T-helper 22 cell (primary cell): ENCODE data around the gene RPTOR.

Source experiments
- DNase-seq: peaks from one replicate; pipeline ENCODE4 v3.0.0-alpha.2; 2020; ENCODE audit warnings: low read depth

RPTOR gene

DNA sequence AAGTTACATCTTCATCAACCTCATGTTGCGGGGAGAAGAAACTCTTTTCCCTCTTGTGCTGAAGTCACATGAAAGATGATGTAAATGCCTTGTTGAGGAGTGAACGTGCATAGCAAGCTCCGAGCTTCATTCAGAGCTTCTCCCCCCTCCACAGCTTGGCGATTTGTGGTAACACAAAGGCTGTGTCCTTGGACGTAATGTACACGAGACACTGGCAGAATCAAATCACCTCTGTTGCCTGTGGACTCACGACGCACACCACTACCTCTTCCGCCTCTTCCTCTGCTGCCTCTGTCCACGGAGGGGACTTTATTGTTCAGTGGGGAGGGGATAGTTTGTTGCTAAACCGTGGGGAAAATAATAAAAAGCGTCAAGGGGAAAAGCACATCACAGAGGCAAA is 392.1 kb downstream of the RPTOR start:
- DNase-seq: no peak

DNA sequence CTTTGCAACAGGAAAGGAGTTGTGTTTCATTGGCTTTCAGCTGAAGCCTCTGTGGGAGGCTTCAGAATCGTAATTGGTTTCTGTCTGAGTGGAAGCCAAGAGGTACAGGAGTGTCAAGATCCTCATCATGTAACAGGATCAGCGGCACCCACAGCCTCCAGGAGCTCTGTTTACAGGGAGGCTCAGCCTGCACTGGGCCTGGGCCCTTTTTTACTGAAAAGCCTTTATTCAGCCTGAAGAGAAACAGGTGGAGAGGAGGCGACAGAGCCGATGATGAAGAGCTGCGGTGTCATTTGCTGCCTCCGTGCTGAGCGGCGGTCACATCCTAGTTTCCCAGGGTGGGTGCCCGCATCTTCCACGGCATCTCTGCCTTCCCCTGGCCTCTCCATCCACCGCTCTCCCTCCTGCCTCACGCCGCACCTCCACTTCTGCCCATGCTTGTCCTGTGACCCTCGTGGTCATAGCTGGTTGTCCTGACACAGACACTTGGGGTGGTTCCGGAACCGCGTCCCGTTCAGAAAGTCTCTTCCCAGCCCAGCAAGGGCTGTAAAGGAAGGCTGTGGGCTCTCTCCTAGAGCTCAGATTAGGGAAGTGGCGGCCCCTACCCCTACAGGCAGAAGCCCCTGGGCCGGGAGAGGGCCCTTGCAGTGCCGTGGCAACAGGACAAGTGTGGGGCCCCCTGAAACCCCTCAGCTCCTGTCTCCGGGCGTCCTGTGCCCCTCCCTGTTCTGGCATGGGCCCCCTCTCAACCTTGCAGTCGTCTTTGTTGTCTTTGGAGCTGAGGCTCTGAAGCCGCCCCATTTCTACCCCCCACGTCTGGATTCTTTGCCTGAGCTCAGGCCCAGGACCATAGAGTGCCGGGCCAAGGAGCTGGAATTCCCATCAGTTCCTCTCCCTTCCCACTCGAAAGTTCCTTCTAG is 393.1 kb downstream of the RPTOR start:
- DNase-seq: no peak

DNA sequence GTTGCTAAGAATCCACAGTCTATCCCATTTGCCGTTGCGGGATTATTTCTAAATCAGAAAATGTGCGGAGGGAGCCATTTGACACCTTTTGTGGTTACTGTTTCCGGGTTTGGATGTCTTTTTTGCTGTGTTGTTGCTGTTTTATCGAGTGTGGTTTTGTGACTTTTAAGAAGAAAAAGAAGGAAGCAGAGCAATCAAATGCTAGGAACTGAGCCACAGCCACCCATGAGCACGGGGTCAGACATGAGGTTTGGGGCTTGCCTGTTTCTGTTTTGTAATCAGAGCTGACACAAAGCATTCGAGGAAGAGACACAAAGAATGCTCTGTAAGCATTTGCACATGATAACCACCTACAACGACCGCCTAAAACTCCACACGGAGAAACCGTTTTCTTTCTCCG is 393.9 kb downstream of the RPTOR start:
- no peak for DNase-seq

DNA sequence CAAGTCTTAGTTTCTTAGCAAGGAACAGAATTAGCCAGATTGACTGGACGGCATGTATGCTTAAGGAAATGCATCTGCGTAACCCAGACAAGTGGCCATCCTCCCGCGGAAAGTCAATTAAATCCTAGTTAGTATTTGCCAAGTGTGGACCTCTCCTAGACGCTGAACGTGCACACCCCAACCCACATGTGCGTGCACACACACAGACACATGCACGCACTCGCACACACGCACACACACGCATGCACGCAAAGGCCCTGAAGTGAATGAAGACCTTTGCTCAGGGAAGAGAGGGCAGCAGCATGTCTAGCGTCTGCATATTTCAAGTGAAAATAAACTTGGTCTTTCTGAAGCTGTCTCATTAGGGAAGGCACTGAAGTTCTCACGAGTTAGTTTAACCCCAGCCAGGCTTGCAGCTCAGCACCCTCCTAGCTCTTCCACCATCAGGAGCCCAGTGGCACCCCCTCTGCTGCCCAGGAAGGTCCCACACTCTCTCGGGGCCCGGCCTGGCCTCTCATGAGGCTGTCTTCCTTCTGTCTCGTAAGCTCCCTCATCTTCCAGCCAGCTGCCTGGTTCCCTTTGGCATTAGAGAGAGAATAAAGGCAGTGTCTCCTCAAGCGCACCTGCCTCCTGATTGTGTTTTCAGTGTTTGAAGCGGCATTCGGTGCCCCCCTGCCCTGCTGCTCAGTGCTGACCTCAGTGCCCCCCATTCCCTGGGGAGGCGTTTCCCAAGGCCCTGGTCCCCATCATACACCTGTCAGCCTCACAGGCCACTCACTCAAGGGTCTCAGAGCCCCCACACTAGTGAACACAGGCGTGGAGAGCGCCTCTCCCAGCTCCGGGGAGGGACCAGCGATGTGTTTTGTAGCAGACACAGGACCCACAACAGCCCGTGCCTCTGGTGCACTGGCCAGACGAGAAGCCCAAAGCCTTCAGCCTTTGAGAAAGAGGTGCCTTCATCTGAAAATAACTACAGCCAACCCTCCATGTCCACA is 394.8 kb downstream of the RPTOR start:
- no peak for DNase-seq

- no peak for DNase-seq
Measured at GRCh38 chr17:80940171-80941123, 395.8 kb downstream of the RPTOR start.

GRCh38 chr17:80941171-80941570 is 396.5 kb downstream of the RPTOR start:
- DNase-seq: no peak

DNA sequence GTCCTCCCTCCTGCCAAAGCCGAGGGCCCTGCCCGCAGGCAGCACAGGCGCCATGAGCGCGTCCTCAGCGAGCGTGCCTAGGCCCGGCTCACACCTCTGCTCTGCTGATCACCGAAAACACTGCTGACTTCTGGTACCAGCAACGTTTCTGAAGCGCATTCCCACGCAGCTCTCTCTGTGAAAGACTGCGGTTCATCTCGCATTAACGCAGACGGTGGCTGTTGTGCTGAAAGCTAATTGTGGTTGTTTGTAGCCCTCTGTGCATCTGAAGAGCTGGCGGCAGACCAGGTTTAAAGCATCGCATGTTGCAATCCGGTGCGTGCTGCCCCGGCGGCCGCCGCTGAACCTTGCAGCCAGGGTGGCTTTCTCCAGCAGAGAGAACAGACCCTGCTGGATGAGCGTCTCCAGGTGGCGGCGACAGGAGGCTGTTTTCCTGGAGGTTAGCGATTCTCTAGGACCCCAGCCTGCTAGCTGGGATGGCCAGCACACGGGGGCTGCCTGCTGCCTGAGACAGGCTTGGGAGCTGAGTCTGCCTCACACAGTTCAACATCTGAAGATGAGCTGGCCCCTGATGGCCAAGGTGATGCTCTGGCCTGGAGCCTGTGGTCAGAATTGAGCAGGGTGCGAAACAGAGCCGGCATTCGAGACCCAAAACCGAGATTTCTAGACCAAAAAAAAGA is 397.2 kb downstream of the RPTOR start:
- DNase-seq: no peak

DNA sequence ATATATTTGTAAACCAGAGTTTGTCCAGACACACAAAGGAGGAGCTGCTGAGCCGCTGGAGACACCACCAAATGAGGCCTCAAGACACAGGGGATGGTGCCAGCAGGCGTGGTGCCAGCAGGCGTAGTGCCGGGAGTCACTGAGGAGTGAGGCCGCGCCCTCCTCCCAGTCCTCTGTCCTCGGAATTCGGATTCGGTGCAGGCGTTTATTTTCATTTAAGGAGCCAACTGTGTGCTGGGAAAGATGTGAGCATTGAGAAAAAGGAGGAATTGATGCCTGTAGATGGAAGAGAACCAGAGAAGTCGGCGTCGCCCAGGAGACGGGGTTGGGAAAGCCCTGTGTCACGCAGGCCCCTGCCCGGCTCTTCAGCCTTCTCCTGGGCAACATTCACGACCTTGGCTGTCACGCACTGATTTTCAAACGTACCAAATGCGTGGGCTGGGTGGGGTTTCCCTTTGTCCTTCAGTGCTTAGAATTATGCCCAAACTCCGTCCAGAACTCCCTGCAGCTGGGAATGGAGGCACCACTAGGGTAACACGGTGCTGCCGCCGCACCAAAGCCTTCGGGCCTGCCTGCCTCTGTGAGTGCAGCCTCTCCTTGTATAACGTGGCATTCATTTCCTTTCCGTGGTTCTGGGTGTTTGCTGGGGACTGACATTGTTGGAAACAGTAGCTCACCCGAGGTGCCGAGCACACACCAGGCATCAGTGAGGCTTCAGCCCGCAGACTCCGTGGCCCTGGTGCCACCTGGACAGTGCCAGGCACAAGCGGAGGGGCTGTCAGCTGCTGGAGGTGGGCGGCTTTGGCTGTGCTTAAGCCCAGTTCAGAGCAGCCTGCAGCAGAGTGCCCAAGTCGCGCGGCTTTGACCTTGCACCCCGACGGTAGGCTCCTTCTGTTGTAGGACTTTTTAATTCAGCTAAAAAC is 398.0 kb downstream of the RPTOR start:
- DNase-seq: no peak

DNA sequence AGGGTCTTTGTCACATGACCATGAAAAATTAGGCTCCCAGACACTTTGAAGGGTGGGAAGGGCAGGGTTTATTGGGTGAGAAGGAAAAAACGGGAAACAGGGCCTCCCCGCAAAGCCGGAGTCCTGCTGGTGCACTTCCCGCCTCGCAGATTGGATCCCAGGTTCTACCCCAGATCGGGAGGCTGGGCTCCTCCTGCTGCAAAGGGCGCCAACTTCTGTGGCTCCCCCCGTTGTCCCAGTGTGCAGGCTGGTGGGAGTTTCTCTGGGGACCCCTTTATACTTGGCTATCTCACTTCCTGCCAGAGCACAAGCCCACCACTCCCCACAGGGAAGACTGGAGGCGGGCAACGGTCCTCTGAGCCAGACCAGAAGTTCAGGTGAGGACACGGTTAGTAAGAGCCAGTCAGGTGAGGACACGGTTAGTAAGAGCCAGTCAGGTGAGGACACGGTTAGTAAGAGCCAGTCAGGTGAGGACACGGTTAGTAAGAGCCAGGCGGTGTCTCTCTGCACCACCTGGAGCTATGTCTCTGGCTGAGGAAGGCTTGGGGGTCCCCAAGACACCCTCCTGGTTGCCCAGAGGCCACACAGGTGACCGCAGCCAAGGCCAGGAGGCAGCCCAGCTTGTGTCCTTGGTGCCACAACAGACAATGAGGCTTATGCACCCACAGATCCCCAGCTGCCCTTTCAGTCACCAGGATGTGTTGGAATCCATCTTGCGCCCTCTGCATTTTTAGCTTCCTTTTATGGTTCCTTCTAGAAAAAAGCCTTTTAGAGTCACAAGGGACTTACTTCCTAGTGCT is 398.9 kb downstream of the RPTOR start:
- DNase-seq: no peak

GRCh38 chr17:80944326-80944725 is 399.7 kb downstream of the RPTOR start:
- DNase-seq: no peak

DNA sequence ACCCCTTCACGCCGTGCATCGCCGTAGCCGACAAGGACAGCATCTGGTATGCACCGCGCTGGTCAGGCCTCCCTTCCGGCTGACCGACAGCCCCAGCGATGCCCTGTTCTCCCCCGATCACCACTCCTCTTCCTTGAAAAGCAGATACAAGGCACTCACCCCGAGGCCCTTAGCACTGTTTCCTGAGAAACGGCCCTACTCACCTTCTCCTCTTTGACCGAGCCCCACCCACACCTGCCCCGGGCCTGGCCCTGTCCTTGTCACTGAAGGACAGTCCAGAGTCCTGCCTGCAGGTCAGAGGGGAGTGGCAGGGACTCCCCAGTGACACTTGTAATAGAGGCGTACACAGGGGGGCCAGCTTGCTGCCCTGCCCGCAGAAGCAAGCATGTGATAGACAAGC is 401.1 kb downstream of the RPTOR start:
- DNase-seq: no peak

DNA sequence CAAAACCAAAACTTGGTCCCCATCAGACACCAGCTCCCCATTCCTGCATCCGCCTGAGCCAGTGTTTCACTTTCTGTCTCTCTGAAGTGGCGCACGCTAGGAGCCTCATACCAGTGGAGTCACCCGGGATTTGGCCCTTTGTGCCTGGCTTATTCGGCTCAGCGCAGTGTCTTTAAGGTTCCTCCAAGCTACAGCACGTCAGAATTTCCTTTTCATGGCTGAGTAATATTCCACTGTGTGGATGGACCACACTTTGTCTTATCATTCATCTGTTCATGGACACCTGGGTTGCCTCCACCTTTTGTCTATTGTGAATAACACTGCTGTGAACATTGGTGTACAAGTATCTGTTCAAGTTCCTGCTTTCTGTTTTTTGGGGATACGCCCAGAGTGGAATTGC is 401.8 kb downstream of the RPTOR start:
- no peak for DNase-seq

- no peak for DNase-seq
Measured at GRCh38 chr17:80947200-80947940, 402.7 kb downstream of the RPTOR start.

DNA sequence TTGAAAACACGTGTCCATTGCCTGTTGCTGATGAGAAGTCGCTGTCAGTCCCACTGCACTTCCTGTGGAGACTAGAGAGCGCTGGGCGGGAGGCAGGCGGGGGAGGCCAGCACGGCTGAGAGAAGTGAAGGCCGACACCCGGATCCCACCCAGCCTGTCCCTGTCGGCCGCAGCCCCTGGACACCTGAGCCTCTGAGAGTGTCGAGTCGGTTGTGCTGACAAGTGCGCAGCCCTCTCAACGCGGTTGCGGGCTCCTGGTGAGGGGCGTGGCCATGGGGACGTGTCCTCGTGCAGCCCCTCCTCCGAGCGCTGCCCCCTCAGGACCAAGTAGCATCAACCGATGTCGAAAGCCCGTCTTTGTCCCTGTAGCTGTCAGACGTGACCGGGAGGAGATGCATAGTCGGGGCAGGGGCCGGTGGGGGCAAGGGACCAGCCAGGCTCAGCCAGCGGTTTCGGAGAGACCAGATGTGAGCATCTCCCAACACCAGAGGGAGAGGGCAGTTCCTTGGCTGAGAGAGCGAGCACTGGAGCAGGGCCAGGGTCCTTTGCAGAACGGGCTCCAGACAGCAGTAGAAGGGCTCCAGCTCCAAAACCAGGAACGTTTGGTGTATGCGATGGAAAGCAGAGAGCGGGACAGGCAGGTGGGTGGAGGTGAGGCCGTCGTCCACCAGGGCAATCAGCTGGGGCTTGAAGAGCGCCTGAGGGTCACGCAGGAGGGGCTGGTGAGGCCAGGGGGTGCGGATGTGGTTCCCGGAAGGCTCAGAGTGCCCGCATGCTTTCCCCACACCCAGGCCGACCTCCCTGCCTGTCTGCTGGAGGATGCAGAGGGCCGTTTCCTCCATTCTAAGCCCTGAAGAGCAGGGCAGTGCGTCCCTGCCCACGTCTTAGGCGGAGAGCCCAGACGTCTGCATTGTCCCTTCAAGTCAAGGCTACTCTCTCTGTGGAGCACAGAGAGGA is 403.7 kb downstream of the RPTOR start:
- DNase-seq: no peak

DNA sequence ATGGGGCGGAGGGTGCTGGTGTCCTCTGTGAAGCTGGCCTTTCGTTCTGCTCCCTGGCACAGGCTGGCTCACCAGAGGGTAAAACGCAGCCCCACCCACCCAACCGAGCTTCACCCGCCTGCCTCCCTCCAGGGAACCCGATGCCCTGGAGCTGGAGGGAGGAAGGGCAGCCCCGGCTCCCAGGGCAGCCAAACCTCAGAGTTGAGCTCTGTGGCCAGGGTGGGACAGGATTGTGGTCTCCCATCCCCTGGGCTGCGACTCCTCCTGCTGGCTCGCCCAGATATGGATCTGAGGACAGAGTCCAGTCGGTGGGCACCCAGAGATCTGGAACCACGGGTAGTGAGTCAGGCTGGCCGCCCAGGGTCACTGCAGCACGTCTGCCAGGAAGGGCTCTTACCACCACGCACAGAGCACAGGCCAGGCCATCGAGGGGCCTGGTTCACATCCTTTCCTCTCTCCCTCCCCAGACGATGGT is 404.4 kb downstream of the RPTOR start:
- no peak for DNase-seq

DNA sequence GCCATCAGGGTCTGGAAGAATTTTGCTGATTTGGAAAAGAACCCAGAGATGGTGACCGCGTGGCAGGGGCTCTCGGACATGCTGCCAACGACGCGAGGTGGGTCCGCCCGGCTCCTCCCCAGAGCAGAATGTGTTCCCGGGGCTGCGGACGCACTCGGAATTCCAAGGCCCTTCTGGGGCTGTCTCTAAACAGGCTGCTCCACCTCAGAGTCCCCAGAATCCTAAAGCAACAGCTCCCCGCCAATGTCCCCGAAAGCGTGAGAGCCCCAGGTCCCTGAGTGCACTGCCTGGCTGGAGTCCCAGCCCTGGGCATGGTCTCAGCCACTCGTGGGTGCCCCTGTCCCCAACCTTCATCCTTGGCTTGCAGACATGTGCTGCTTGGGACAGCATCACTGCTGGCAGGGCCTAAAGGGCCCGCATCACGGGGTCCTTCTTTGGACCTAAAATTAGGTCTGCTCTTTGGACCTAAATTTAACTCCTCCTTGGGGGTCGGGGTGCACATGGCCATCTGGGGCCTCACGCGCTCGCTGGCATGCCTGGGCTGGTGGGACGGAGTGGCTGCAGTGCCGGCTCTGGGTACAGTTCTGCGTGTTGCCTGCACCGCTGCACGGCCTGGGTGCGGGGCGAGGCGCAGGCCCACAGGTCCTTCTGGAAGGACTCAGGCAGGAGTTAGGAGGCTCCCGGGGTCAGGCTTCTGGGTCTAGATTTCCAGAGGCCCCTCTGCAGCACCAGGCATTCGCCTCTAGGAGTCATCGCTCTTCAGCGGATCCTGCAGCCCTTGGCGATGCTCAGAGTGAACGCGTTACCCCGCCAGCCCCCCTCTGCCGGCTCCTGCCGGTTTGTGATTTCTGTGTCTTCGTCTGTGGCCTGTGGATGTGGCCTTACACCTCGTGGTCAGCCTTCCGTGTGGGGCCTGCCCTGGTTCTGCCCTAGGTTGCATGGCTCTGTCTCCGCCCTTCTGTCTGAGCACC is 405.1 kb downstream of the RPTOR start:
- DNase-seq: no peak
